Esophagus squamous epithelium (tissue), 5 donors: ENCODE measurements around the gene PTK6. TPM values are rescaled to one million over a fixed set of nuclear protein-coding genes. Genes with fewer than 3 reads are reported as not detected.
"Not testable (repeated sequence)": the region's sequence is repeated elsewhere in the genome, so short reads cannot be mapped to it uniquely, and the experiment has no call there.

Source experiments
- DNase-seq: peaks from one replicate; lab custom pipeline; 2025; lab: John Stamatoyannopoulos, UW
- H3K27ac ChIP-seq, 4 donors: fragments of 200-600 bp; sonication (generic); one replicate each; pipeline ENCODE4 v1.5.1; 2016 to 2019; ENCODE audit warnings: mild to moderate bottlenecking in 1 of 4
- H3K27me3 ChIP-seq, 4 donors: fragments of 200-600 bp; sonication (generic); 1 replicate in 3 of 4; 2 replicates in 1 of 4; pipeline versions ENCODE4 v1.5.1 to v1.6.0; 2017 to 2021; ENCODE audit warnings: antibody characterized with exemption in 1 of 4
- H3K36me3 ChIP-seq, 3 donors: fragments of 200-600 bp; sonication (generic); one replicate each; pipeline ENCODE4 v1.5.1; 2016 to 2019
- H3K4me1 ChIP-seq, 3 donors: fragments of 200-600 bp; sonication (generic); one replicate each; pipeline ENCODE4 v1.5.1; 2017 to 2019
- H3K4me3 ChIP-seq, 4 donors: fragments of 200-600 bp; sonication (generic); 1 replicate in 3 of 4; 2 replicates in 1 of 4; pipeline ENCODE4 v1.5.1; 2016 to 2019; ENCODE audit warnings: mild to moderate bottlenecking in 2 of 4, moderate library complexity in 1 of 4
- H3K9me3 ChIP-seq, 3 donors: fragments of 200-600 bp; sonication (generic); one replicate each; pipeline ENCODE4 v1.5.1; 2016 to 2019
- CTCF ChIP-seq, 6 experiments: fragments of 450-650 bp in 4 of 6; fragments of 200-600 bp in 2 of 6; sonication (generic) in 2 of 6; IDR thresholded peaks; one replicate each; pipeline ENCODE4 v1.5.1; 2016 to 2019; ENCODE audit warnings: antibody characterized with exemption in 6 of 6, mild to moderate bottlenecking in 4 of 6, moderate library complexity in 4 of 6
- POLR2A ChIP-seq, 4 donors: fragments of 450-650 bp; IDR thresholded peaks; one replicate each; pipeline ENCODE4 v1.6.1; 2017; ENCODE audit warnings: antibody characterized with exemption in 4 of 4, mild to moderate bottlenecking in 4 of 4, moderate library complexity in 3 of 4
- WGBS, 2 donors: methylation state at CpG; one replicate each; pipeline ENCODE4 v1.1.5; 2018; 5-methylcytosine and 5-hydroxymethylcytosine counted together
- intact Hi-C: fragments of 100-400 bp; cut with DNase I; formaldehyde crosslinking; loops from one replicate; pipeline ENCODE4 v1.15.0; 2022
- total RNA-seq, 4 donors: library from RNA; depleted of rRNA; stranded (reverse); fragments of >200 nt; gene quantifications; one replicate each; pipeline ENCODE4 v1.1.0, GENCODE V29; 2016
- donor health status: DM: yes; HTN: yes; CAD: no.

The PTK6 gene
- total RNA-seq, 4 donors from 2014 or later: 40.8 to 133 (median 49.7) TPM

GRCh38 chr20:63572788-63573646, 35.8 kb upstream of the PTK6 start:
- TF ChIP-seq POLR2A (IDR thresholded peaks at IDR 0.05) (no peak), CTCF (IDR thresholded peaks at IDR 0.05) (no peak)
- intact Hi-C loops: no loop called here
- no peaks in the 10 kb centered on the region for H3K9me3 ChIP-seq
- WGBS, 2 donors: 8 to 87% methylated on average over 2 to 3 of the region's 34 CpGs
- H3K27ac ChIP-seq: peak overlapping the region; percentile 83 to 93 (median 90)
- H3K4me3 ChIP-seq: peak overlapping the region; percentile 78 to 97 (median 85)
- no peak for DNase-seq
- H3K27me3 ChIP-seq: peaks cover 0 to 6% (median 0%) of the 10 kb centered on the region in 4 donors
- peaks cover 12 to 47% (median 16%) of the 10 kb centered on the region in 3 donors for H3K4me1 ChIP-seq
- peaks cover 0 to 18% (median 4%) of the 10 kb centered on the region in 3 donors for H3K36me3 ChIP-seq

- Histone ChIP-seq H3K27me3 (peaks cover 0 to 2% (median 0%) of the 10 kb centered on the region in 4 donors), H3K36me3 (peaks cover 0 to 23% (median 4%) of the 10 kb centered on the region in 3 donors), H3K27ac (no peak overlapping the region), H3K9me3 (no peaks in the 10 kb centered on the region), H3K4me1 (peaks cover 14 to 47% (median 16%) of the 10 kb centered on the region in 3 donors), H3K4me3 (no peak overlapping the region)
- TF ChIP-seq CTCF (IDR thresholded peaks at IDR 0.05) (no peak), POLR2A (IDR thresholded peaks at IDR 0.05) (no peak)
- DNase-seq: no peak
- WGBS, 2 donors: 89% methylated on average over 13 of the region's 48 CpGs; no CpG with 5 or more reads in 1 of the 2 donors
- intact Hi-C loops: no loop called here
These were observed 35.1 kb upstream of the PTK6 start for GRCh38 chr20:63572071-63572787.

GRCh38 chr20:63571087-63571478, 33.9 kb upstream of the PTK6 start:
- Histone ChIP-seq H3K4me1 (peaks cover 14 to 47% (median 16%) of the 10 kb centered on the region in 3 donors), H3K36me3 (peaks cover 0 to 35% (median 5%) of the 10 kb centered on the region in 3 donors)
- H3K27me3 ChIP-seq, H3K4me3 ChIP-seq, DNase-seq, intact Hi-C loops, H3K27ac ChIP-seq, H3K9me3 ChIP-seq: not testable (repeated sequence)
- 76 to 80% methylated on average over 1 to 3 of the region's 11 CpGs for whole genome bisulfite sequencing, 2 donors

- intact Hi-C loops: no loop called here
- Histone ChIP-seq H3K27ac (no peak overlapping the region), H3K27me3 (no peaks in the 10 kb centered on the region), H3K4me3 (no peak overlapping the region), H3K9me3 (no peaks in the 10 kb centered on the region), H3K4me1 (peaks cover 14 to 47% (median 16%) of the 10 kb centered on the region in 3 donors), H3K36me3 (peaks cover under 1 to 41% (median 11%) of the 10 kb centered on the region in 3 donors)
- TF ChIP-seq CTCF (IDR thresholded peaks at IDR 0.05): no peak
- no peak for TF ChIP-seq POLR2A (IDR thresholded peaks at IDR 0.05)
- 82 to 100% methylated on average over 3 to 16 of the region's 28 CpGs for WGBS, 2 donors
- no peak for DNase-seq
These were observed 33.3 kb upstream of the PTK6 start for GRCh38 chr20:63570281-63571086.
